HepG2 (cell line): Measurements from ENCODE around the gene RARS2. TPM values are rescaled to one million over a fixed set of nuclear protein-coding genes. Genes with fewer than 3 reads are reported as not detected.

Experiments used
- ETV6 ChIP-seq: sonication (generic); formaldehyde crosslinking; conservative IDR thresholded peaks from 2 replicates; pipeline ENCODE4 v1.4.0; 2020; ENCODE audit warnings: missing genetic modification reagents
- KLF11 ChIP-seq: IDR thresholded peaks from 2 replicates; pipeline ENCODE4 v1.6.1; 2016; ENCODE audit warnings: missing compliant biosample characterization
- RFXAP ChIP-seq: sonication (generic); formaldehyde crosslinking; IDR thresholded peaks from 2 replicates; pipeline ENCODE4 v1.4.0; 2020; ENCODE audit warnings: missing genetic modification reagents, borderline replicate concordance
- ZNF318 ChIP-seq: sonication (generic); formaldehyde crosslinking; IDR thresholded peaks from 2 replicates; pipeline ENCODE4 v1.4.0; 2020; ENCODE audit warnings: mild to moderate bottlenecking, missing genetic modification reagents
- ZNF549 ChIP-seq: sonication (generic); formaldehyde crosslinking; IDR thresholded peaks from 2 replicates; pipeline ENCODE4 v1.5.0; 2020; ENCODE audit warnings: missing genetic modification reagents
- ZNF800 ChIP-seq: sonication (generic); formaldehyde crosslinking; IDR thresholded peaks from 2 replicates; pipeline ENCODE4 v1.4.0; 2020; ENCODE audit warnings: missing genetic modification reagents
- polyA plus RNA-seq, 8 experiments: library from polyadenylated mRNA; depleted of rRNA in 3 of 8; stranded (reverse) in 7 of 8; unstranded in 1 of 8; fragments of >200 nt; fragmentation: Illumina TruSeq in 4 of 8; extraction: Trizol in 4 of 8; gene quantifications; 2 replicates each; pipeline versions ENCODE4 v1.2.1 to v1.2.3, GENCODE V29; 2011 to 2016; ENCODE audit warnings: low read depth in 4 of 8, missing spikeins in 1 of 8, mixed read lengths in 1 of 8; ENCODE audit not compliant: insufficient read depth in 1 of 8
- total RNA-seq, 5 experiments: library from RNA; depleted of rRNA; stranded (reverse); fragments of >200 nt; fragmentation: Illumina TruSeq; extraction: Trizol; gene quantifications; 2 replicates each; pipeline ENCODE4 v1.2.3, GENCODE V29; 2016; ENCODE audit warnings: low read depth in 1 of 5

The RARS2 gene
- total and polyA plus RNA-seq, 2 of the 13 experiments (the other 11 are each of a cell fraction or from before 2014, with no cell fraction given): 23.4 to 80.1 TPM

- no peak for TF ChIP-seq ZNF318 (CRISPR knock-in tag)
- no peak for TF ChIP-seq ZNF800
- no peak for TF ChIP-seq RFXAP (CRISPR knock-in tag)
- no peak for TF ChIP-seq KLF11 (CRISPR knock-in tag)
- TF ChIP-seq ZNF549 (CRISPR knock-in tag): no peak
- no peak for TF ChIP-seq ETV6
Observed at GRCh38 chr6:87639373-87639772, 49.6 kb upstream of the RARS2 start (continued).
